OCI-LY7 (cell line): ENCODE measurements around the gene CCNB1. TPM values are rescaled to one million over a fixed set of nuclear protein-coding genes. Genes with fewer than 3 reads are reported as not detected.

Source experiments
- BruUV-seq: library from RNA; stranded (reverse); fragments of 400-500 nt; replicated peaks from 2 replicates; lab custom pipeline; 2021; lab: Mats Ljungman, UMichigan
- CTCF ChIA-PET: fragments of 300-600 bp; sonication (Branson Sonifier 250); formaldehyde crosslinking; loops from one replicate; lab custom pipeline; 2022; ENCODE audit warnings: antibody characterized with exemption; ENCODE audit not compliant: unreplicated experiment; lab: Charles Lee
- POLR2A ChIA-PET: fragments of 300-600 bp; sonication (Branson Sonifier 250); formaldehyde crosslinking; loops from one replicate; lab custom pipeline; 2022; ENCODE audit warnings: antibody characterized with exemption; lab: Charles Lee
- DNase-seq: peaks from one replicate; pipeline ENCODE4 v3.0.0-alpha.2; 2015; ENCODE audit warnings: low spot score
- H2AFZ ChIP-seq: fragments of 200-600 bp; sonication (generic), shearing (Covaris generic); 2 replicates; pipeline ENCODE4 v1.6.1; 2014; ENCODE audit warnings: mild to moderate bottlenecking, antibody characterized with exemption, low read length, moderate library complexity
- H3K27ac ChIP-seq: fragments of 200-600 bp; sonication (generic); 2 replicates; pipeline ENCODE4 v1.5.1; 2014; ENCODE audit warnings: mixed run types, low read depth, mild to moderate bottlenecking, moderate library complexity, low read length, inconsistent platforms; ENCODE audit not compliant: poor library complexity, severe bottlenecking
- H3K36me3 ChIP-seq: fragments of 200-600 bp; sonication (generic); 2 replicates; pipeline ENCODE4 v1.6.1; 2014; ENCODE audit warnings: mild to moderate bottlenecking, antibody characterized with exemption, low read length, moderate library complexity, mixed read lengths; ENCODE audit not compliant: insufficient read depth
- H3K4me1 ChIP-seq: fragments of 200-600 bp; sonication (generic); 2 replicates; pipeline ENCODE4 v1.5.1; 2014; ENCODE audit warnings: mild to moderate bottlenecking, low read length; ENCODE audit not compliant: insufficient read depth, poor library complexity, severe bottlenecking
- H3K4me2 ChIP-seq: fragments of 200-600 bp; sonication (generic); 2 replicates; pipeline ENCODE4 v1.6.1; 2014; ENCODE audit warnings: mild to moderate bottlenecking, low read length
- H3K4me3 ChIP-seq: fragments of 200-600 bp; sonication (generic); 2 replicates; pipeline ENCODE4 v1.5.1; 2014; ENCODE audit warnings: mild to moderate bottlenecking, low read depth, low read length; ENCODE audit not compliant: poor library complexity, severe bottlenecking
- H3K79me2 ChIP-seq: fragments of 200-600 bp; sonication (generic); 2 replicates; pipeline ENCODE4 v1.6.1; 2016; ENCODE audit warnings: low read depth, mild to moderate bottlenecking, low read length, moderate library complexity, mixed read lengths; ENCODE audit not compliant: insufficient read depth
- H3K9me2 ChIP-seq: fragments of 200-600 bp; sonication (generic); 2 replicates; pipeline ENCODE4 v1.6.1; 2016; ENCODE audit warnings: mild to moderate bottlenecking, low read length, mixed read lengths; ENCODE audit not compliant: insufficient read depth
- H3K9me3 ChIP-seq: fragments of 200-600 bp; sonication (generic); 2 replicates; pipeline ENCODE4 v1.6.1; 2014; ENCODE audit warnings: mild to moderate bottlenecking, mixed run types, low read length, mixed read lengths
- H4K20me1 ChIP-seq: fragments of 200-600 bp; sonication (generic); 2 replicates; pipeline ENCODE4 v1.6.1; 2014; ENCODE audit warnings: mild to moderate bottlenecking, antibody characterized with exemption, low read length, moderate library complexity, mixed read lengths; ENCODE audit not compliant: insufficient read depth
- CTCF ChIP-seq: fragments of 200-600 bp; sonication (generic); conservative IDR thresholded peaks from 2 replicates; pipeline ENCODE4 v1.5.1; 2014; ENCODE audit warnings: mild to moderate bottlenecking, antibody characterized with exemption, low read length, moderate library complexity, mixed read lengths
- EZH2phosphoT487 ChIP-seq: fragments of 200-600 bp; sonication (generic); IDR thresholded peaks from 2 replicates; pipeline ENCODE4 v1.6.1; 2018; ENCODE audit warnings: low read depth, borderline replicate concordance, mild to moderate bottlenecking, mixed run types, antibody characterized with exemption, low read length, moderate library complexity, mixed read lengths
- intact Hi-C: fragments of 100-400 bp; cut with micrococcal nuclease; formaldehyde crosslinking; loops from one replicate; pipeline ENCODE4 v1.10.0; 2022; ENCODE audit not compliant: unreplicated experiment
- total RNA-seq, 2 experiments: library from RNA; depleted of rRNA in 1 of 2; stranded (reverse); fragments of >200 nt in 1 of 2; shearing (Covaris generic) in 1 of 2; gene quantifications; 2 replicates each; pipeline ENCODE4 v1.2.3, GENCODE V29; 2014 to 2022

The CCNB1 gene
- total RNA-seq, 2 experiments from 2014 or later, result 206 to 274 TPM

GRCh38 chr5:69206528-69207190, 39.7 kb downstream of the CCNB1 start:
- H3K36me3 ChIP-seq, result peaks cover 86% of the 10 kb centered on the region
- DNase-seq, result no peak
- CTCF ChIA-PET, result no interaction called here
- no peaks in the 10 kb centered on the region for H3K9me2 ChIP-seq
- no peaks in the 10 kb centered on the region for H3K4me1 ChIP-seq
- POLR2A ChIA-PET, result no interaction called here
- BruUV-seq, result no TSS peak
- H2AFZ ChIP-seq, result no peak overlapping the region
- no peak overlapping the region for H3K4me2 ChIP-seq
- intact Hi-C loops, result no loop called here
- H3K4me3 ChIP-seq, result no peak overlapping the region
- no peak overlapping the region for H3K27ac ChIP-seq
- H4K20me1 ChIP-seq, result no peaks in the 10 kb centered on the region
- H3K79me2 ChIP-seq, result no peaks in the 10 kb centered on the region
- TF ChIP-seq CTCF (no peak), EZH2phosphoT487 (no peak)
- H3K9me3 ChIP-seq, result no peaks in the 10 kb centered on the region

DNA sequence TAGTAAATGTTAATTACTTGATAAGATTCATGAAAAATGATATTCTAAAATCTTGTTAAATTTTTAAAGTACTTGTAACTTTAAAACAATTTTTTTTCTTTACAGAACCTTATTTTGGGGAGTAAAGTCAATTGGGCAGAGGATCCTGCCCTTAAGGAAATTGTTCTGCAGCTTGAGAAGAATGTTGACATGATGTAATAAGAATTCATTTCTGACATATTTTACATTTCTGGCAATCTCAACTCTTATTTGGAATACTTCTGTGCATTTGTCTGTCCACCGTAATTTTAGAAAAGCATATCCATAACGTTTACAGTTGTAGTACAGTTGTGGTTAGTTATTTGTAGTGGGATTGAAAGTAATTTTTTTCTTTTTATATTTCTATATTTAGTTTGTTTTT, 42.7 kb downstream of the CCNB1 start:
- Histone ChIP-seq H3K4me3 (no peak overlapping the region), H3K9me3 (no peaks in the 10 kb centered on the region), H3K4me1 (no peaks in the 10 kb centered on the region), H4K20me1 (no peaks in the 10 kb centered on the region), H3K36me3 (peaks cover 73% of the 10 kb centered on the region), H3K9me2 (no peaks in the 10 kb centered on the region), H3K4me2 (no peak overlapping the region), H2AFZ (no peak overlapping the region), H3K27ac (no peak overlapping the region), H3K79me2 (no peaks in the 10 kb centered on the region)
- ChIA-PET CTCF (no interaction called here), POLR2A (interaction anchor here (0.5 kb wide), 1 partner anchor 17 kb away, joined by 3 read pairs; no protein-coding TSS in a partner anchor)
- no peak for TF ChIP-seq CTCF
- TF ChIP-seq EZH2phosphoT487, result no peak
- DNase-seq, result no peak
- intact Hi-C loops, result no loop called here
- BruUV-seq, result no TSS peak

- CTCF ChIA-PET, result no interaction called here
- Histone ChIP-seq H3K79me2 (no peaks in the 10 kb centered on the region), H3K9me2 (no peaks in the 10 kb centered on the region), H3K36me3 (peaks cover 63% of the 10 kb centered on the region), H3K9me3 (no peaks in the 10 kb centered on the region), H4K20me1 (no peaks in the 10 kb centered on the region), H2AFZ (no peak overlapping the region), H3K4me1 (peaks cover 4% of the 10 kb centered on the region), H3K4me3 (no peak overlapping the region), H3K4me2 (no peak overlapping the region), H3K27ac (no peak overlapping the region)
- intact Hi-C loops, result no loop called here
- TF ChIP-seq EZH2phosphoT487, result no peak
- no peak for TF ChIP-seq CTCF
- BruUV-seq, result no TSS peak
- POLR2A ChIA-PET, result interaction anchor here (0.7 to 1.3 kb wide), 4 partner anchors 9 to 21 kb away, joined by 3 to 4 read pairs (median 4); partner anchors contain the start of gene CENPH
- no peak for DNase-seq
Observed at GRCh38 chr5:69211200-69211599, 44.2 kb downstream of the CCNB1 start.
